MM.1S (cell line): ENCODE results near the gene COLQ.

Experiments
- EZH2 ChIP-seq: fragments of 300-600 bp; sonication (generic); optimal IDR thresholded peaks from 2 replicates; pipeline ENCODE3; 2017; ENCODE audit warnings: low read depth, mild to moderate bottlenecking, antibody characterized with exemption, low read length, mixed read lengths
- EZH2phosphoT487 ChIP-seq: fragments of 300-600 bp; sonication (generic); IDR thresholded peaks from 2 replicates; pipeline ENCODE4 v1.6.1; 2018; ENCODE audit warnings: antibody characterized with exemption, low read length
- TF ChIP-seq, protein P1 (sequence below): fragments of 300-600 bp; sonication (generic); IDR thresholded peaks from 2 replicates; pipeline ENCODE4 v1.5.1; 2016; ENCODE audit warnings: antibody characterized with exemption, low read length, mixed read lengths

DNA sequence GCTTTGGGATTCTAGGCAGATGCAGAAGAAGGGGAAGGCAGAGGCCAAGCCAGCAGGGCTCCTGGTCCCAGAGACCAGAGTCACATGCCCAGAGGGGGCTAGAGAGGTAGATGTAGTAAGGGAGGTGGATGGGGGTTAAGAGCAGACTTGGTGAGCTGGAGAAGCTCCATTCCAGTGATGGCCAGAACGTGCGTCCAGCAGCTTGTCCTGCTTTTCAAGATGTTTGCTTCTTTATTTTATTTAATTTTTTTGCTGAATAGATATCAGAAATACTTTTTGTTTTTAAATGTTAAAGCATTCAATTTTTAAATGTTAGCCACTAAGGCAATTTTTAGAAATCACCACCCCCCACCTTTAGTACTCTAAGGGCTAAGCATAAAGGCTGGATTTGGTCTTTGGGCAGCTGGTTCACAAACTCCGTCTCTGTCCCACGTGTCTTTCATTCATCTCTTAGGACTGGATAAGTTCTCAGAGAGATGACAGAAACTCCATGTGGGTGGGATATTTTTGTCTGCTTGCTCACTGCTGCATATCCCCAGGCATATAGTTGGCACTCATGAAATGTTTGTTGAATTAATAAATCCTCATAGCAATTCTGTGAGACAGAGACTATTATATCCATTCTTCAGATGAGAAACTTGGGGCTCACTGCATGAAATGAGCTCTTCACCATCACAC is 6.7 kb downstream of the COLQ start:
- TF ChIP-seq, protein P1, sequence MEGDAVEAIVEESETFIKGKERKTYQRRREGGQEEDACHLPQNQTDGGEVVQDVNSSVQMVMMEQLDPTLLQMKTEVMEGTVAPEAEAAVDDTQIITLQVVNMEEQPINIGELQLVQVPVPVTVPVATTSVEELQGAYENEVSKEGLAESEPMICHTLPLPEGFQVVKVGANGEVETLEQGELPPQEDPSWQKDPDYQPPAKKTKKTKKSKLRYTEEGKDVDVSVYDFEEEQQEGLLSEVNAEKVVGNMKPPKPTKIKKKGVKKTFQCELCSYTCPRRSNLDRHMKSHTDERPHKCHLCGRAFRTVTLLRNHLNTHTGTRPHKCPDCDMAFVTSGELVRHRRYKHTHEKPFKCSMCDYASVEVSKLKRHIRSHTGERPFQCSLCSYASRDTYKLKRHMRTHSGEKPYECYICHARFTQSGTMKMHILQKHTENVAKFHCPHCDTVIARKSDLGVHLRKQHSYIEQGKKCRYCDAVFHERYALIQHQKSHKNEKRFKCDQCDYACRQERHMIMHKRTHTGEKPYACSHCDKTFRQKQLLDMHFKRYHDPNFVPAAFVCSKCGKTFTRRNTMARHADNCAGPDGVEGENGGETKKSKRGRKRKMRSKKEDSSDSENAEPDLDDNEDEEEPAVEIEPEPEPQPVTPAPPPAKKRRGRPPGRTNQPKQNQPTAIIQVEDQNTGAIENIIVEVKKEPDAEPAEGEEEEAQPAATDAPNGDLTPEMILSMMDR = no peak
- no peak for TF ChIP-seq EZH2
- TF ChIP-seq EZH2phosphoT487 = no peak
